Stimulated activated CD8-positive, alpha-beta memory T cell treated with anti-CD3 and anti-CD28 coated beads, Interleukin-4, amount 100 ng/mL, for 4 hours (primary cell): ENCODE results near the gene PUM2.

Source experiments
- DNase-seq, 2 donors: peaks; one replicate each; pipeline ENCODE4 v3.0.0-alpha.2; 2020; ENCODE audit warnings: low read depth in 2 of 2, low spot score in 1 of 2

Gene PUM2

GRCh38 chr2:20218331-20219320, 132.0 kb downstream of the PUM2 start:
- DNase-seq: no peak

- no peak for DNase-seq
Observed at GRCh38 chr2:20217041-20217970, 133.3 kb downstream of the PUM2 start.

- no peak for DNase-seq
Observed at GRCh38 chr2:20216130-20217025, 134.3 kb downstream of the PUM2 start.

GRCh38 chr2:20215183-20216040, 135.2 kb downstream of the PUM2 start:
- no peak for DNase-seq

GRCh38 chr2:20214566-20215182, 136.0 kb downstream of the PUM2 start:
- no peak for DNase-seq

- no peak for DNase-seq
Observed at GRCh38 chr2:20213651-20214565, 136.7 kb downstream of the PUM2 start.

GRCh38 chr2:20212871-20213503, 137.7 kb downstream of the PUM2 start:
- no peak for DNase-seq

- DNase-seq: no peak
Observed at GRCh38 chr2:20212459-20212870, 138.2 kb downstream of the PUM2 start.

GRCh38 chr2:20211860-20212458, 138.7 kb downstream of the PUM2 start:
- no peak for DNase-seq

- no peak for DNase-seq
Observed at GRCh38 chr2:20211420-20211819, 139.2 kb downstream of the PUM2 start.

GRCh38 chr2:20210462-20210861, 140.2 kb downstream of the PUM2 start:
- DNase-seq: no peak

GRCh38 chr2:20209373-20210109, 141.1 kb downstream of the PUM2 start:
- no peak for DNase-seq

- DNase-seq: no peak
Observed at GRCh38 chr2:20208476-20208859, 142.2 kb downstream of the PUM2 start.

GRCh38 chr2:20207051-20207450, 143.6 kb downstream of the PUM2 start:
- no peak for DNase-seq

- no peak for DNase-seq
Observed at GRCh38 chr2:20205915-20206524, 144.6 kb downstream of the PUM2 start.

GRCh38 chr2:20205069-20205468, 145.6 kb downstream of the PUM2 start:
- DNase-seq: no peak
